CD8-positive, alpha-beta memory T cell (primary cell): Measurements from ENCODE around the gene IL36B. TPM values are rescaled to one million over a fixed set of nuclear protein-coding genes. Genes with fewer than 3 reads are reported as not detected.

ENCODE experiments used
- CTCF ChIA-PET: fragments of 350-600 bp; sonication (Branson Sonifier 250); formaldehyde crosslinking; loops from one replicate; lab custom pipeline; 2021; ENCODE audit warnings: antibody characterized with exemption; lab: Charles Lee
- POLR2A ChIA-PET: fragments of 350-600 bp; sonication (Branson Sonifier 250); formaldehyde crosslinking; loops from one replicate; lab custom pipeline; 2021; ENCODE audit warnings: antibody characterized with exemption; lab: Charles Lee
- DNase-seq, 5 donors: peaks; one replicate each; pipeline versions ENCODE4 v3.0.0 to v3.0.0-alpha.2; 2020 to 2022; ENCODE audit warnings: mixed read lengths in 1 of 5
- H3K27ac ChIP-seq: one replicate; pipeline ENCODE4 v1.7.0; 2013; ENCODE audit warnings: low read depth, mild to moderate bottlenecking, low read length, moderate library complexity
- H3K27me3 ChIP-seq: 2 replicates; pipeline ENCODE4 v1.7.0; 2013; ENCODE audit warnings: low read length, mild to moderate bottlenecking; ENCODE audit not compliant: insufficient read depth, poor library complexity, severe bottlenecking
- H3K36me3 ChIP-seq: 2 replicates; pipeline ENCODE4 v1.7.0; 2013; ENCODE audit warnings: mild to moderate bottlenecking, low read length, moderate library complexity; ENCODE audit not compliant: insufficient read depth
- H3K4me1 ChIP-seq: 2 replicates; pipeline ENCODE4 v1.7.0; 2013; ENCODE audit warnings: mild to moderate bottlenecking, low read length, moderate library complexity; ENCODE audit not compliant: insufficient read depth
- H3K4me3 ChIP-seq: 2 replicates; pipeline ENCODE4 v1.7.0; 2013; ENCODE audit warnings: mild to moderate bottlenecking, low read length
- H3K9me3 ChIP-seq: 2 replicates; pipeline ENCODE4 v1.7.0; 2013; ENCODE audit warnings: mild to moderate bottlenecking, low read length
- H3K27ac Mint-ChIP-seq, 8 donors: one replicate each; pipeline ENCODE4 v1.8.0; 2020 to 2021; ENCODE audit warnings: mixed read lengths in 8 of 8, mild to moderate bottlenecking in 6 of 8, inconsistent platforms in 3 of 8, moderate library complexity in 3 of 8
- H3K27me3 Mint-ChIP-seq, 2 donors: one replicate each; pipeline ENCODE4 v1.8.0; 2020 to 2021; ENCODE audit warnings: mixed read lengths in 2 of 2, mild to moderate bottlenecking in 1 of 2, moderate library complexity in 1 of 2
- H3K36me3 Mint-ChIP-seq, 3 donors: one replicate each; pipeline ENCODE4 v1.8.0; 2020 to 2021; ENCODE audit warnings: mixed read lengths in 3 of 3, inconsistent platforms in 1 of 3, mild to moderate bottlenecking in 1 of 3
- H3K4me1 Mint-ChIP-seq, 3 donors: one replicate each; pipeline ENCODE4 v1.8.0; 2020 to 2021; ENCODE audit warnings: mixed read lengths in 3 of 3, inconsistent platforms in 1 of 3, mild to moderate bottlenecking in 1 of 3
- H3K4me3 Mint-ChIP-seq, 7 donors: one replicate each; pipeline ENCODE4 v1.8.0; 2020 to 2021; ENCODE audit warnings: mixed read lengths in 7 of 7, mild to moderate bottlenecking in 6 of 7, moderate library complexity in 4 of 7, inconsistent platforms in 2 of 7
- H3K9me3 Mint-ChIP-seq, 5 donors: one replicate each; pipeline ENCODE4 v1.8.0; 2020 to 2022; ENCODE audit warnings: mixed read lengths in 5 of 5, mild to moderate bottlenecking in 3 of 5, moderate library complexity in 2 of 5, inconsistent platforms in 1 of 5
- polyA plus RNA-seq: library from polyadenylated mRNA; unstranded; fragments of 300-500 nt; fragmentation: Illumina TruSeq; gene quantifications from one replicate; pipeline ENCODE4 v1.2.3, GENCODE V29; 2021
- total RNA-seq, 2 experiments: library from RNA; stranded (reverse); gene quantifications; one replicate each; pipeline ENCODE4 v1.2.3, GENCODE V29; 2021

The IL36B gene
- total and polyA plus RNA-seq, 3 experiments from 2014 or later = not detected

- POLR2A ChIA-PET = no interaction called here
- H3K9me3 Mint-ChIP-seq = no peaks in the 10 kb centered on the region
- CTCF ChIA-PET = no interaction called here
- no peak overlapping the region for H3K4me3 Mint-ChIP-seq
- no peaks in the 10 kb centered on the region for H3K9me3 ChIP-seq
- no peak overlapping the region for H3K27ac ChIP-seq
- DNase-seq = no peak
- H3K4me1 ChIP-seq = no peaks in the 10 kb centered on the region
- no peaks in the 10 kb centered on the region for H3K4me1 Mint-ChIP-seq
- no peak overlapping the region for H3K4me3 ChIP-seq
- H3K27me3 Mint-ChIP-seq = peaks cover 20 to 42% of the 10 kb centered on the region in 2 donors
- no peaks in the 10 kb centered on the region for H3K36me3 Mint-ChIP-seq
- no peaks in the 10 kb centered on the region for H3K27me3 ChIP-seq
- no peak overlapping the region for H3K27ac Mint-ChIP-seq
- H3K36me3 ChIP-seq = no peaks in the 10 kb centered on the region
Measured at GRCh38 chr2:113025737-113026136, 26.9 kb downstream of the IL36B start.

- Histone ChIP-seq H3K4me3 (no peak overlapping the region), H3K36me3 (no peaks in the 10 kb centered on the region), H3K4me1 (no peaks in the 10 kb centered on the region), H3K9me3 (no peaks in the 10 kb centered on the region), H3K27me3 (no peaks in the 10 kb centered on the region), H3K27ac (no peak overlapping the region)
- DNase-seq = no peak
- H3K27ac Mint-ChIP-seq = no peak overlapping the region
- no peak overlapping the region for H3K4me3 Mint-ChIP-seq
- ChIA-PET POLR2A (no interaction called here), CTCF (no interaction called here)
- no peaks in the 10 kb centered on the region for H3K4me1 Mint-ChIP-seq
- H3K9me3 Mint-ChIP-seq = no peaks in the 10 kb centered on the region
- H3K36me3 Mint-ChIP-seq = peaks cover 0 to under 1% (median 0%) of the 10 kb centered on the region in 3 donors
- H3K27me3 Mint-ChIP-seq = peaks cover 21 to 46% of the 10 kb centered on the region in 2 donors
Measured at GRCh38 chr2:113024764-113025163, 27.9 kb downstream of the IL36B start.

GRCh38 chr2:113021312-113021711 is 31.4 kb downstream of the IL36B start:
- Mint-ChIP-seq H3K36me3 (peaks cover 0 to 8% (median 0%) of the 10 kb centered on the region in 3 donors), H3K9me3 (peaks cover 0 to 9% (median 4%) of the 10 kb centered on the region in 5 donors), H3K4me3 (no peak overlapping the region), H3K4me1 (no peaks in the 10 kb centered on the region), H3K27ac (no peak overlapping the region), H3K27me3 (peaks cover 20 to 65% of the 10 kb centered on the region in 2 donors)
- POLR2A ChIA-PET = no interaction called here
- CTCF ChIA-PET = no interaction called here
- Histone ChIP-seq H3K27ac (no peak overlapping the region), H3K4me3 (no peak overlapping the region), H3K9me3 (no peaks in the 10 kb centered on the region), H3K4me1 (no peaks in the 10 kb centered on the region), H3K27me3 (no peaks in the 10 kb centered on the region), H3K36me3 (no peaks in the 10 kb centered on the region)
- no peak for DNase-seq

GRCh38 chr2:113018509-113018908 is 34.2 kb downstream of the IL36B start:
- no peaks in the 10 kb centered on the region for H3K4me1 Mint-ChIP-seq
- POLR2A ChIA-PET = no interaction called here

GRCh38 chr2:113015655-113016054 is 37.0 kb downstream of the IL36B start:
- Histone ChIP-seq H3K4me3 (no peak overlapping the region), H3K27me3 (no peaks in the 10 kb centered on the region), H3K9me3 (no peaks in the 10 kb centered on the region), H3K27ac (no peak overlapping the region), H3K36me3 (no peaks in the 10 kb centered on the region), H3K4me1 (peaks cover 6% of the 10 kb centered on the region)
- no peak for DNase-seq
- peaks cover 21 to 70% of the 10 kb centered on the region in 2 donors for H3K27me3 Mint-ChIP-seq
- CTCF ChIA-PET = no interaction called here
- no peaks in the 10 kb centered on the region for H3K4me1 Mint-ChIP-seq
- H3K36me3 Mint-ChIP-seq = peaks cover 0 to 8% (median 0%) of the 10 kb centered on the region in 3 donors
- POLR2A ChIA-PET = no interaction called here
- no peak overlapping the region for H3K27ac Mint-ChIP-seq
- H3K9me3 Mint-ChIP-seq = peaks cover 0 to 9% (median 4%) of the 10 kb centered on the region in 5 donors
- no peak overlapping the region for H3K4me3 Mint-ChIP-seq

More at GRCh38 chr2:113018509-113018908, 34.2 kb downstream of the IL36B start:
- Histone ChIP-seq H3K27me3 (no peaks in the 10 kb centered on the region), H3K9me3 (no peaks in the 10 kb centered on the region), H3K4me1 (peaks cover 6% of the 10 kb centered on the region), H3K4me3 (no peak overlapping the region), H3K27ac (no peak overlapping the region), H3K36me3 (no peaks in the 10 kb centered on the region)
- H3K36me3 Mint-ChIP-seq = peaks cover 0 to 8% (median 0%) of the 10 kb centered on the region in 3 donors
- peaks cover 22 to 67% of the 10 kb centered on the region in 2 donors for H3K27me3 Mint-ChIP-seq
- H3K9me3 Mint-ChIP-seq = peaks cover 0 to 9% (median 4%) of the 10 kb centered on the region in 5 donors
- DNase-seq = no peak
- H3K4me3 Mint-ChIP-seq = no peak overlapping the region
- no peak overlapping the region for H3K27ac Mint-ChIP-seq
- CTCF ChIA-PET = no interaction called here

GRCh38 chr2:113015042-113015441 is 37.6 kb downstream of the IL36B start:
- no peak for DNase-seq
- Mint-ChIP-seq H3K27me3 (peaks cover 21 to 70% of the 10 kb centered on the region in 2 donors), H3K36me3 (peaks cover 0 to 8% (median 0%) of the 10 kb centered on the region in 3 donors), H3K4me3 (no peak overlapping the region), H3K4me1 (no peaks in the 10 kb centered on the region), H3K9me3 (peaks cover 0 to 9% (median 4%) of the 10 kb centered on the region in 5 donors), H3K27ac (no peak overlapping the region)
- Histone ChIP-seq H3K27ac (no peak overlapping the region), H3K27me3 (no peaks in the 10 kb centered on the region), H3K4me3 (no peak overlapping the region), H3K9me3 (no peaks in the 10 kb centered on the region), H3K4me1 (peaks cover 6% of the 10 kb centered on the region), H3K36me3 (no peaks in the 10 kb centered on the region)
- POLR2A ChIA-PET = no interaction called here
- CTCF ChIA-PET = no interaction called here

GRCh38 chr2:113014067-113014466 is 38.6 kb downstream of the IL36B start:
- Mint-ChIP-seq H3K4me1 (no peaks in the 10 kb centered on the region), H3K4me3 (no peak overlapping the region), H3K9me3 (peaks cover 0 to 9% (median 4%) of the 10 kb centered on the region in 5 donors), H3K27ac (no peak overlapping the region), H3K36me3 (peaks cover 0 to 4% (median 0%) of the 10 kb centered on the region in 3 donors), H3K27me3 (peaks cover 17 to 62% of the 10 kb centered on the region in 2 donors)
- no peaks in the 10 kb centered on the region for H3K27me3 ChIP-seq
- ChIA-PET CTCF (no interaction called here), POLR2A (no interaction called here)
- H3K36me3 ChIP-seq = no peaks in the 10 kb centered on the region
- no peak overlapping the region for H3K27ac ChIP-seq
- peaks cover 6% of the 10 kb centered on the region for H3K4me1 ChIP-seq
- no peak for DNase-seq
- H3K4me3 ChIP-seq = no peak overlapping the region
- H3K9me3 ChIP-seq = no peaks in the 10 kb centered on the region

- Mint-ChIP-seq H3K27ac (no peak overlapping the region), H3K4me1 (no peaks in the 10 kb centered on the region), H3K27me3 (peaks cover 13 to 57% of the 10 kb centered on the region in 2 donors), H3K9me3 (peaks cover 0 to 7% (median 0%) of the 10 kb centered on the region in 5 donors), H3K4me3 (no peak overlapping the region), H3K36me3 (no peaks in the 10 kb centered on the region)
- CTCF ChIA-PET = no interaction called here
- no peak overlapping the region for H3K4me3 ChIP-seq
- no peak overlapping the region for H3K27ac ChIP-seq
- peaks cover 6% of the 10 kb centered on the region for H3K4me1 ChIP-seq
- H3K9me3 ChIP-seq = no peaks in the 10 kb centered on the region
- no peaks in the 10 kb centered on the region for H3K27me3 ChIP-seq
- POLR2A ChIA-PET = no interaction called here
- no peaks in the 10 kb centered on the region for H3K36me3 ChIP-seq
- no peak for DNase-seq
Measured at GRCh38 chr2:113013336-113013661, 39.4 kb downstream of the IL36B start.
